Measurements from ENCODE around the gene CROCC.
"Not testable (repeated sequence)": the region's sequence is repeated elsewhere in the genome, so short reads cannot be mapped to it uniquely, and the experiment has no call there.

DNA sequence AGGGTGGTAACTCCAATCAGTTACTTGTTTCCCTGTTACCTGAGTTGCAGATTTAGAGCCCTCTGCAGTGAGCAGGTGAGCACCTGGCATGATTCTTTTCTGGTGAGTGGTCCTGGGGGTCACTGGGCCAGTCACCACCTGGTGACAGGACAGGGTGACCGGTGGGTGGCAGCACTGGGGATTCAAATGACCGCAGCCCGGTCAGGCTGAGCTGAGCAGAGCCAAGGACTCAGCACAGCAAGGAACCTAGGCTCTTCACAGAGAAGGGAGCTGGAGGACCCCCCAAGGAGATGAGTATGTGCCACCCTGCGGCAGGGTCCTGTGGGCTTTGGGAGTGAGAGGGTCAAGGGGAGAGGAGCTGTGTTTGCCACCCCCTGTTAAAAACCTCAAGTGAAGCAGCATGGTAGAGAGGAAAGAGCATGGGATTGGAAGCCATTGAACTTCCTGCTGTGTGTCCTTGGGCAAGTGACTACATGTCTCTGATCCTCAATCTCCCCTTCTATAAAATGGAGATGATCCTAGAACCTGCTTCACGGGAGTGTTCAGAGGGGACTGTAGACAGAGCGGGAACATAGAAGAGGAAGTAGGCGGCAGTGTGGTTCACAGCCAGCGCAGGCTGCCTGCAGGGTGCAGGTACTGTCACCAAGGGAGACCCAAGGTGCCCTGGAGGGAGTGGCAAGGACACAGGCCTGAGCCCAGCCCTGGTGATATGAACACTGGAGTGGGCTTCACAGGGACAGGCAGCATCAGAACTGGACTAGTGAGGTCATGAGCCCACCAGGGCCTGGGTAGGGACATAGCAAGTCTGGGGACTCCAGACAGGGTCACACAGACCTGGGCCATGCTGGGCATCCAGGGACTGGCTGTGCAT is 9.6 kb upstream of the CROCC start:
- TF ChIP-seq POLR2A, CTCF (IDR thresholded peaks at IDR 0.05): not testable (repeated sequence)

Data from thyroid gland (tissue), 4 donors.